GM23338 (cell line): ENCODE measurements around the gene PTPRN2. TPM values are rescaled to one million over a fixed set of nuclear protein-coding genes. Genes with fewer than 3 reads are reported as not detected.

ENCODE experiments used
- ATAC-seq: fragments of 200-7000 bp; cut with Tn5 transposase; 3 replicates; pipeline ENCODE4 v1.9.1; 2020
- DNase-seq: peaks from one replicate; pipeline ENCODE4 v3.0.0-alpha.2; 2015; ENCODE audit warnings: low spot score
- H2AFZ ChIP-seq: fragments of 200-600 bp; sonication (generic); 2 replicates; pipeline ENCODE4 v1.8.0; 2016; ENCODE audit warnings: antibody characterized with exemption, mild to moderate bottlenecking, moderate library complexity
- H3F3A ChIP-seq: fragments of 200-600 bp; sonication (generic); replicated peaks from 2 replicates; pipeline ENCODE4 v1.8.0; 2017; ENCODE audit warnings: antibody characterized with exemption, mixed run types, low read depth
- H3K27ac ChIP-seq: fragments of 200-600 bp; sonication (generic); 2 replicates; pipeline ENCODE4 v1.6.1; 2016; ENCODE audit warnings: low read depth
- H3K27me3 ChIP-seq: fragments of 200-600 bp; sonication (generic); 2 replicates; pipeline ENCODE4 v1.8.0; 2016; ENCODE audit warnings: mild to moderate bottlenecking, mixed run types, moderate library complexity; ENCODE audit not compliant: insufficient read depth
- H3K36me3 ChIP-seq: fragments of 200-600 bp; sonication (generic); 2 replicates; pipeline ENCODE4 v1.8.0; 2016; ENCODE audit warnings: mild to moderate bottlenecking; ENCODE audit not compliant: insufficient read depth
- H3K4me1 ChIP-seq: fragments of 200-600 bp; sonication (generic); 2 replicates; pipeline ENCODE4 v1.8.0; 2016; ENCODE audit warnings: mild to moderate bottlenecking, moderate library complexity; ENCODE audit not compliant: insufficient read depth
- H3K4me2 ChIP-seq: fragments of 200-600 bp; sonication (generic); 2 replicates; pipeline ENCODE4 v1.7.1; 2017; ENCODE audit warnings: mixed run types
- H3K4me3 ChIP-seq: fragments of 200-600 bp; sonication (generic); 2 replicates; pipeline ENCODE4 v1.6.1; 2016; ENCODE audit warnings: mixed run types
- H3K79me2 ChIP-seq: fragments of 200-600 bp; sonication (generic); replicated peaks from 2 replicates; pipeline ENCODE4 v1.8.0; 2017; ENCODE audit warnings: mild to moderate bottlenecking; ENCODE audit not compliant: insufficient read depth
- H3K9me2 ChIP-seq: fragments of 200-600 bp; sonication (generic); 2 replicates; pipeline ENCODE4 v1.8.0; 2017; ENCODE audit not compliant: insufficient read depth
- H4K20me1 ChIP-seq: fragments of 200-600 bp; sonication (generic); replicated peaks from 2 replicates; pipeline ENCODE4 v1.8.0; 2017; ENCODE audit warnings: mild to moderate bottlenecking; ENCODE audit not compliant: insufficient read depth
- H3K27ac Mint-ChIP-seq: 2 replicates; pipeline ENCODE4 v1.8.0; 2020; ENCODE audit warnings: inconsistent platforms, mild to moderate bottlenecking, moderate library complexity, mixed read lengths
- H3K27me3 Mint-ChIP-seq: 3 replicates; pipeline ENCODE4 v1.8.0; 2022; ENCODE audit warnings: low read depth, mild to moderate bottlenecking, moderate library complexity, mixed read lengths, inconsistent platforms; ENCODE audit not compliant: insufficient read depth, poor library complexity
- H3K36me3 Mint-ChIP-seq: 3 replicates; pipeline ENCODE4 v1.8.0; 2021; ENCODE audit warnings: low read depth, mild to moderate bottlenecking, inconsistent platforms, moderate library complexity, mixed read lengths
- H3K4me1 Mint-ChIP-seq: 3 replicates; pipeline ENCODE4 v1.8.0; 2020; ENCODE audit warnings: mild to moderate bottlenecking, inconsistent platforms, mixed read lengths
- H3K4me3 Mint-ChIP-seq: 3 replicates; pipeline ENCODE4 v1.8.0; 2021; ENCODE audit warnings: moderate library complexity, mild to moderate bottlenecking, inconsistent platforms, mixed read lengths
- H3K9me3 Mint-ChIP-seq: 3 replicates; pipeline ENCODE4 v1.8.0; 2020; ENCODE audit warnings: moderate library complexity, mild to moderate bottlenecking, inconsistent platforms, mixed read lengths
- EZH2phosphoT487 ChIP-seq: fragments of 200-600 bp; sonication (generic); IDR thresholded peaks from one replicate; pipeline ENCODE4 v1.8.1; 2018; ENCODE audit warnings: antibody characterized with exemption; ENCODE audit not compliant: unreplicated experiment
- JUNB ChIP-seq: IDR thresholded peaks from one replicate; pipeline ENCODE4 v1.6.1; 2016; ENCODE audit warnings: antibody characterized with exemption; ENCODE audit not compliant: unreplicated experiment
- POLR2AphosphoS5 ChIP-seq: IDR thresholded peaks from 2 replicates; pipeline ENCODE4 v1.6.1; 2016; ENCODE audit warnings: antibody characterized with exemption, low read depth
- STAT1 ChIP-seq: IDR thresholded peaks from one replicate; pipeline ENCODE4 v1.6.1; 2016; ENCODE audit warnings: antibody characterized with exemption; ENCODE audit not compliant: unreplicated experiment
- polyA plus RNA-seq: library from polyadenylated mRNA; unstranded; fragments of >200 nt; fragmentation: Nextera tagmentation; extraction: Ambion mirVana; gene quantifications from 2 replicates; pipeline ENCODE4 v1.2.1, GENCODE V29; 2016
- total RNA-seq: library from RNA; depleted of rRNA; stranded (reverse); fragments of >200 nt; shearing (Covaris generic); gene quantifications from 2 replicates; pipeline ENCODE4 v1.2.3, GENCODE V29; 2014
- TF ChIP-seq, protein P1 (sequence below), 2 experiments: fragments of 200-600 bp in 1 of 2; sonication (generic) in 1 of 2; conservative IDR thresholded peaks; 2 replicates each; pipeline versions ENCODE4 v1.5.1 to v1.6.1; 2016 to 2017; ENCODE audit warnings: antibody characterized with exemption in 2 of 2, low read depth in 2 of 2, mild to moderate bottlenecking in 2 of 2, moderate library complexity in 1 of 2
- TF ChIP-seq, protein P2 (sequence below): IDR thresholded peaks from 2 replicates; pipeline ENCODE4 v1.6.1; 2016; ENCODE audit warnings: antibody characterized with exemption

Gene PTPRN2
- total and polyA plus RNA-seq, 2 experiments from 2014 or later, result 0.87 to 4.0 TPM

DNA sequence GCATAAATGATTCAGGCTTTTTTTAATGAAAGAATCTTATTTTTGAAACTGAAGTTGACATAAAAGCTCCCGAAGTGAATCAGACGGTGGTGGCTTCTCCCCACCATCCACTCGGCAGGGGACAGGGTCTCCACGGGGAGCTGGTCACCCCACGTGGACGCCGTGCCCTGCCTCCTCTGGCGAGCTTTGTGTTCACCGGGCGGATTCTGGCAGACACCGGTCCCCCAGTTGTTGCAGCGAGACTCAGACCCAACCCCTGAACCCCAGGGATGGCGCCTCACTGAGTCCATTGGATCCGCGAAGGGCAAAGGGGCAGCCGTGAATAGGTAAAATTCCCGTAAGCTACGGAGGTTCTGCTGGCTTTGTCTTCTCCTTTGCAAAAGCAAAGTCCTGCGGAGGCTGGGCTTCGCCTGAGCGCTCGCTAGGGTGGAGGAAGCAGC lies 38.4 kb downstream of the PTPRN2 start:
- H3K27ac Mint-ChIP-seq, result no peak overlapping the region
- peaks cover 5% of the 10 kb centered on the region for H3K36me3 Mint-ChIP-seq
- no peak overlapping the region for H3K27ac ChIP-seq

DNA sequence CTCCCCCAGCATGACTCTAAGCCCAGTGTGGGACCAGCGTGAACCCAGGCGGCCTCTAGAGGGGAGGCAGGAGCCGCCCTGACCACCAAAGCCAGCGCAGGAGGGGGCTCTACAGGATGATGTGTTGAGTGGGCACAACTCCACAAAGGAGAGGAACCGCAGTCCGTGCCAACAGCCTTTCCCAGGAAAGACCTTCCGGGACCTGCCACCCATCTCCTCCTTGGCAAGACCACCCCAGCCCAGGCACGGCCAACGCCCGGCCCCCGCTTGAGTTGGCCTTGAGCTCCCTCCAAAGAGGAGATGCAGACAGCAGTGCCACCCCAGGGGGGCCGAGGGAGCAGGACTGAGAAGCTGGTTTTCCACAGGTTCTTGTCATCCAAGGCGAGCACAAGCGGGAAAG lies 38.9 kb downstream of the PTPRN2 start:
- Histone ChIP-seq H3K27ac (no peak overlapping the region), H3K4me1 (peaks cover 16% of the 10 kb centered on the region), H3K79me2 (no peaks in the 10 kb centered on the region), H3K4me2 (no peak overlapping the region; the same call in 1 of the 2 replicates), H3K4me3 (no peak overlapping the region), H3K9me2 (no peaks in the 10 kb centered on the region), H3K27me3 (no peaks in the 10 kb centered on the region), H3K36me3 (no peaks in the 10 kb centered on the region), H3F3A (no peaks in the 10 kb centered on the region), H4K20me1 (no peaks in the 10 kb centered on the region), H2AFZ (no peak overlapping the region)
- TF ChIP-seq POLR2AphosphoS5 (no peak), STAT1 (no peak)
- TF ChIP-seq, protein P1, sequence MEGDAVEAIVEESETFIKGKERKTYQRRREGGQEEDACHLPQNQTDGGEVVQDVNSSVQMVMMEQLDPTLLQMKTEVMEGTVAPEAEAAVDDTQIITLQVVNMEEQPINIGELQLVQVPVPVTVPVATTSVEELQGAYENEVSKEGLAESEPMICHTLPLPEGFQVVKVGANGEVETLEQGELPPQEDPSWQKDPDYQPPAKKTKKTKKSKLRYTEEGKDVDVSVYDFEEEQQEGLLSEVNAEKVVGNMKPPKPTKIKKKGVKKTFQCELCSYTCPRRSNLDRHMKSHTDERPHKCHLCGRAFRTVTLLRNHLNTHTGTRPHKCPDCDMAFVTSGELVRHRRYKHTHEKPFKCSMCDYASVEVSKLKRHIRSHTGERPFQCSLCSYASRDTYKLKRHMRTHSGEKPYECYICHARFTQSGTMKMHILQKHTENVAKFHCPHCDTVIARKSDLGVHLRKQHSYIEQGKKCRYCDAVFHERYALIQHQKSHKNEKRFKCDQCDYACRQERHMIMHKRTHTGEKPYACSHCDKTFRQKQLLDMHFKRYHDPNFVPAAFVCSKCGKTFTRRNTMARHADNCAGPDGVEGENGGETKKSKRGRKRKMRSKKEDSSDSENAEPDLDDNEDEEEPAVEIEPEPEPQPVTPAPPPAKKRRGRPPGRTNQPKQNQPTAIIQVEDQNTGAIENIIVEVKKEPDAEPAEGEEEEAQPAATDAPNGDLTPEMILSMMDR (conservative IDR thresholded peaks at IDR 0.05; ENCODE audit: low read depth in 2 of 2), result peak in 1 of 2 experiments; percentile 23; a peak in 2 of 4 replicates
- Mint-ChIP-seq H3K27ac (no peak overlapping the region), H3K4me3 (no peak overlapping the region), H3K27me3 (peaks cover 9% of the 10 kb centered on the region), H3K9me3 (peaks cover 77% of the 10 kb centered on the region), H3K36me3 (peaks cover 5% of the 10 kb centered on the region), H3K4me1 (peaks cover 4% of the 10 kb centered on the region)
- no peak for DNase-seq
- ATAC-seq, result no peak

More for the DNA sequence above, 38.4 kb downstream of the PTPRN2 start:
- Histone ChIP-seq H3K4me2 (no peak overlapping the region; the same call in 1 of the 2 replicates), H3K36me3 (no peaks in the 10 kb centered on the region), H3K4me3 (no peak overlapping the region), H3K9me2 (no peaks in the 10 kb centered on the region), H3K27me3 (no peaks in the 10 kb centered on the region), H3K4me1 (peaks cover 16% of the 10 kb centered on the region), H3K79me2 (no peaks in the 10 kb centered on the region), H2AFZ (peak overlapping the region; percentile 76; the same call in 1 of the 2 replicates), H4K20me1 (no peaks in the 10 kb centered on the region), H3F3A (no peaks in the 10 kb centered on the region)
- ATAC-seq (no peak), DNase-seq (peak; percentile 63)
- H3K27me3 Mint-ChIP-seq, result peaks cover 9% of the 10 kb centered on the region
- H3K4me1 Mint-ChIP-seq, result peaks cover 4% of the 10 kb centered on the region
- H3K4me3 Mint-ChIP-seq, result no peak overlapping the region
- TF ChIP-seq EZH2phosphoT487 (no peak), JUNB (no peak)
- peaks cover 77% of the 10 kb centered on the region for H3K9me3 Mint-ChIP-seq

DNA sequence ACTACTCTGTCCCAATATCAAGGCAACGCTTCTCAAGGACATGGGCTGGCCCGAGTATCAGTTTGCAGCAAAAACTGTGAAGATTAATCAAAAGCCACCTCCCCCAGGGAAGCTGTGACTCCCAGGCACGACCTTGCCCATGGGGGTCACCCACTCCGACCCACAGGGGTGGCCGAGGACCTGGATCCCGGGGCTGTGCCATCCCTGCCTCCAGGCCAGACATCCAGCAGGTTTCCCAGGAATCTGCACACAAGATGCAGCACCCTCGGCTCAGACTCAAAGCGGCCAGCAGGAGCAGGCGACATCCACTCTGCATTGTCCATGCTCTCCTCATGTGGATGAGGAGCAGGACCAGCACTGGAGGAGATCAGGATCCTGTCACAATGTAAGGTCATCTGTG lies 39.8 kb downstream of the PTPRN2 start:
- no peak overlapping the region for H3K27ac Mint-ChIP-seq
- peaks cover 4% of the 10 kb centered on the region for H3K4me1 Mint-ChIP-seq
- Histone ChIP-seq H3K36me3 (no peaks in the 10 kb centered on the region), H3K4me3 (no peak overlapping the region), H3K9me2 (no peaks in the 10 kb centered on the region), H3K79me2 (no peaks in the 10 kb centered on the region), H3K27ac (no peak overlapping the region), H3K4me2 (no peak overlapping the region), H3K4me1 (peaks cover 16% of the 10 kb centered on the region), H2AFZ (no peak overlapping the region), H3K27me3 (no peaks in the 10 kb centered on the region), H4K20me1 (no peaks in the 10 kb centered on the region), H3F3A (no peaks in the 10 kb centered on the region)
- H3K9me3 Mint-ChIP-seq, result peaks cover 75% of the 10 kb centered on the region
- H3K27me3 Mint-ChIP-seq, result peaks cover 7% of the 10 kb centered on the region
- ATAC-seq (no peak), DNase-seq (no peak)
- no peak for TF ChIP-seq JUNB
- no peak for TF ChIP-seq EZH2phosphoT487
- TF ChIP-seq, protein P2, sequence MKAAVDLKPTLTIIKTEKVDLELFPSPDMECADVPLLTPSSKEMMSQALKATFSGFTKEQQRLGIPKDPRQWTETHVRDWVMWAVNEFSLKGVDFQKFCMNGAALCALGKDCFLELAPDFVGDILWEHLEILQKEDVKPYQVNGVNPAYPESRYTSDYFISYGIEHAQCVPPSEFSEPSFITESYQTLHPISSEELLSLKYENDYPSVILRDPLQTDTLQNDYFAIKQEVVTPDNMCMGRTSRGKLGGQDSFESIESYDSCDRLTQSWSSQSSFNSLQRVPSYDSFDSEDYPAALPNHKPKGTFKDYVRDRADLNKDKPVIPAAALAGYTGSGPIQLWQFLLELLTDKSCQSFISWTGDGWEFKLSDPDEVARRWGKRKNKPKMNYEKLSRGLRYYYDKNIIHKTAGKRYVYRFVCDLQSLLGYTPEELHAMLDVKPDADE, result no peak
- H3K36me3 Mint-ChIP-seq, result peaks cover 5% of the 10 kb centered on the region
- no peak overlapping the region for H3K4me3 Mint-ChIP-seq
